RWPE1 (cell line): ENCODE results near the gene FLVCR2.
A peak's percentile ranks its signal among the peaks of the same experiment; 100 is the strongest.

Experiments
- CTCF ChIA-PET: fragments of 350-600 bp; sonication (Branson Sonifier 250); formaldehyde crosslinking; extraction: SDS; loops from one replicate; lab custom pipeline; 2021; lab: Yijun Ruan, JAX
- POLR2A ChIA-PET: fragments of 400-600 bp; formaldehyde crosslinking; extraction: SDS; loops from one replicate; lab custom pipeline; 2020; ENCODE audit warnings: antibody characterized with exemption; ENCODE audit not compliant: low non-redundant PET; lab: Yijun Ruan, JAX
- DNase-seq: peaks from one replicate; pipeline ENCODE4 v3.0.0; 2012; ENCODE audit warnings: low spot score
- H3K27ac ChIP-seq: fragments of 450-650 bp; 2 replicates; pipeline ENCODE4 v1.5.1; 2017
- TF ChIP-seq, protein P1 (sequence below): fragments of 450-650 bp; conservative IDR thresholded peaks from 2 replicates; pipeline ENCODE4 v1.5.1; 2017; ENCODE audit warnings: low read depth, mild to moderate bottlenecking

The FLVCR2 gene

DNA sequence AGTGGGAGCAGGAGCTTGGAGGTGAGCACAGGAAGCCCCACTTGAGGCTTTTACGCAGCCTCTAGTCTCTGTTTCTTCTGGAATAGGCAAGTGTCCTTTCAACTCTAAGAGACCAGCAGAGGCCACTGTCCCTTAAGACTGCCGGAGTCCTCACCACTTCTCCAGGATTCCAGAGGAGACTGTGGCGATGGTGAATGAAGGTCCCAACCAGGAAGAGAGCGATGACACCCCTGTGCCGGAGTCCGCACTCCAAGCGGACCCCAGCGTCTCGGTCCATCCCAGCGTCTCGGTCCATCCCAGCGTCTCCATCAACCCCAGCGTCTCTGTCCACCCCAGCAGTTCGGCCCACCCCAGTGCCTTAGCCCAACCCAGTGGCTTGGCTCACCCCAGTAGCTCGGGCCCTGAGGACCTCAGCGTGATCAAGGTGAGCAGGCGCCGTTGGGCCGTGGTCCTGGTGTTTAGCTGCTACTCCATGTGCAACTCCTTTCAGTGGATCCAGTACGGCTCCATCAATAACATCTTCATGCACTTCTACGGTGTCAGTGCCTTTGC lies 442 bp downstream of the FLVCR2 start:
- H3K27ac ChIP-seq: peak overlapping the region; percentile 85
- TF ChIP-seq, protein P1, sequence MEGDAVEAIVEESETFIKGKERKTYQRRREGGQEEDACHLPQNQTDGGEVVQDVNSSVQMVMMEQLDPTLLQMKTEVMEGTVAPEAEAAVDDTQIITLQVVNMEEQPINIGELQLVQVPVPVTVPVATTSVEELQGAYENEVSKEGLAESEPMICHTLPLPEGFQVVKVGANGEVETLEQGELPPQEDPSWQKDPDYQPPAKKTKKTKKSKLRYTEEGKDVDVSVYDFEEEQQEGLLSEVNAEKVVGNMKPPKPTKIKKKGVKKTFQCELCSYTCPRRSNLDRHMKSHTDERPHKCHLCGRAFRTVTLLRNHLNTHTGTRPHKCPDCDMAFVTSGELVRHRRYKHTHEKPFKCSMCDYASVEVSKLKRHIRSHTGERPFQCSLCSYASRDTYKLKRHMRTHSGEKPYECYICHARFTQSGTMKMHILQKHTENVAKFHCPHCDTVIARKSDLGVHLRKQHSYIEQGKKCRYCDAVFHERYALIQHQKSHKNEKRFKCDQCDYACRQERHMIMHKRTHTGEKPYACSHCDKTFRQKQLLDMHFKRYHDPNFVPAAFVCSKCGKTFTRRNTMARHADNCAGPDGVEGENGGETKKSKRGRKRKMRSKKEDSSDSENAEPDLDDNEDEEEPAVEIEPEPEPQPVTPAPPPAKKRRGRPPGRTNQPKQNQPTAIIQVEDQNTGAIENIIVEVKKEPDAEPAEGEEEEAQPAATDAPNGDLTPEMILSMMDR: no peak
- ChIA-PET POLR2A (no interaction called here), CTCF (interaction anchor here (0.6 to 8.9 kb wide), 6 partner anchors 9 to 419 kb away, joined by 3 to 162 read pairs (median 4); no protein-coding TSS in a partner anchor)
- no peak for DNase-seq

DNA sequence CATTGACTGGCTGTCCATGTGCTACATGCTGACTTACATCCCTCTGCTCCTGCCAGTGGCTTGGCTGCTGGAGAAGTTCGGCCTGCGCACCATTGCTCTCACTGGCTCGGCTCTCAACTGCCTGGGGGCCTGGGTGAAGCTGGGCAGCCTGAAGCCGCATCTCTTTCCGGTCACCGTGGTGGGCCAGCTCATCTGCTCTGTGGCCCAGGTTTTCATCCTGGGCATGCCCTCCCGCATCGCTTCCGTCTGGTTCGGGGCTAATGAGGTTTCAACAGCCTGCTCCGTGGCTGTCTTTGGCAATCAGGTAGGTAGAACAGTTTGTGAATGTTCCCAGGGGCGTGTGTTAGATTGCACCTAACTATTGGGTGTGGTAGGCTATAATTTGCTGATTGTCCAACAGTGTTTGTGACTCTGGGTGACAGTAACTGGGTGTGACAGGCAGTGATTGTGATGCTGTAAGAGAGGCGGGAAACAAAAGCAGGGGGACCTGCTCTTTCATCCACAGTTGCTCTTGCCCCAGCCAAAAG lies 981 bp downstream of the FLVCR2 start:
- H3K27ac ChIP-seq: peak overlapping the region; percentile 85; the same call in 1 of the 2 replicates
- CTCF ChIA-PET: interaction anchor here (0.7 to 8.9 kb wide), 2 partner anchors 72 to 641 kb away, joined by 3 to 162 read pairs; no protein-coding TSS in a partner anchor
- no peak for DNase-seq
- POLR2A ChIA-PET: no interaction called here
- TF ChIP-seq, protein P1: no peak

DNA sequence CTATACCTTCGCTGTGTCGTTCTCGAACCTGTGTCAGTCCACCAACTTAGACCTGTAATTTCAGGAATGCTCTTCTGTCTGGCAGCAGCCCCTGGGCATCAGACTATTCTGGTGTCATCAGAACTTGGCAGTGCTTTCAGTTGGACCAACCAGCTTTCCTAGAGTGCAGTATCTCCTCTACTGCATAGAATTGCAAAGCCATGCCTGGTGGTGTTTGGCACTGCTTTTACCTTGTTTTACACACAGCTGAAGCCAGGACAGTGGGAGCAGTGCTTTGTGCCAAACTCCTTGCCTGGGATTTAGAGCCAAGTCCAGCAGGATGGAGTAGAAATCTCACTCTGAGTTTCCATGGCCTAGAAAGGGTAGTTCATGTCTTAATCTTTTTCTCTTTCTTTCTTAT lies 1.5 kb downstream of the FLVCR2 start:
- POLR2A ChIA-PET: no interaction called here
- CTCF ChIA-PET: interaction anchor here (0.5 to 8.9 kb wide), 4 partner anchors 72 to 642 kb away, joined by 3 to 162 read pairs (median 4); partner anchors contain the start of gene TTLL5
- DNase-seq: no peak
- no peak overlapping the region for H3K27ac ChIP-seq
- TF ChIP-seq, protein P1: no peak

DNA sequence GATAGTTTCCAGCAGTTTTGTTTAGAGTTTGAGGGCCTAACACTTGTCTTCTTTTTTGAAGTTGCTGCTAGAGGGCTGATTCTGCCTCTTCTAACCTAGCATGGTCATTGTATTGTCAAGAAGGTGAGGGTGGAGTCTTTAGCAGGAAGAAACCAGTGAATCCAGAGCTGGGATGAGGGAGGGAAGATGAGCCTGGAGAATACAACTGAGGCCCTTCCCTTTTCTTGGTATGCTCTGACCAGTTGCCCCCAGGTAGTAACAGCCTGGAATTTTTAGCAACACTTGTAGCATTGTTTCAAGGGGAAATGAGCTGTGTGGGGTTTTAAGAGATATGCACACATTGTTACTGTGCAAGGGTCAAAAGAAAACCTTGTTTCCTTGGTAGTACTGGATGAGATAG lies 9.0 kb downstream of the FLVCR2 start:
- no peak for DNase-seq
- ChIA-PET CTCF (interaction anchor here (0.6 to 1.5 kb wide), 3 partner anchors 9 to 914 kb away, joined by 3 to 4 read pairs (median 3); partner anchors contain the start of gene FLVCR2), POLR2A (no interaction called here)
- no peak overlapping the region for H3K27ac ChIP-seq
- TF ChIP-seq, protein P1: no peak

DNA sequence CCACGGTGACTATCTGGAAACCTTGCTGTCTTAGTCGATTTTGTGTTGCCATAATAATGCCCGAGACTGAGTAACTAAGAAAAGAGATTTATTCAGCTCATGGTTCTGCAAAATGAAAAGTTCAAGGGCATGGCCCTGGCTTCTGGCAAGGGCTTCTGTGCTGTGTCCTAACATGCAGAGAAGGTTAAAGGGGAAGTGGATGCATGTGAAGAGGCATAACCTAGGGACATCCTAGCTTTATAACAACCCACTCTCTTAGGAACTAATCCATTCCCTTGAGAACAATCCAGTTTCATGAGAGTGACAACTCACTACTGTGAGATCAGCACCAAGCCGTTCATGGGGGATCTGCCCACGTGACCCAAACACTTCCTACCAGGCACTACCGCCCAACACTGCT lies 11.5 kb downstream of the FLVCR2 start:
- POLR2A ChIA-PET: no interaction called here
- no peak for DNase-seq
- CTCF ChIA-PET: interaction anchor here (0.6 kb wide), 1 partner anchor 342 kb away, joined by 3 read pairs; no protein-coding TSS in a partner anchor
- no peak overlapping the region for H3K27ac ChIP-seq
- TF ChIP-seq, protein P1: no peak

DNA sequence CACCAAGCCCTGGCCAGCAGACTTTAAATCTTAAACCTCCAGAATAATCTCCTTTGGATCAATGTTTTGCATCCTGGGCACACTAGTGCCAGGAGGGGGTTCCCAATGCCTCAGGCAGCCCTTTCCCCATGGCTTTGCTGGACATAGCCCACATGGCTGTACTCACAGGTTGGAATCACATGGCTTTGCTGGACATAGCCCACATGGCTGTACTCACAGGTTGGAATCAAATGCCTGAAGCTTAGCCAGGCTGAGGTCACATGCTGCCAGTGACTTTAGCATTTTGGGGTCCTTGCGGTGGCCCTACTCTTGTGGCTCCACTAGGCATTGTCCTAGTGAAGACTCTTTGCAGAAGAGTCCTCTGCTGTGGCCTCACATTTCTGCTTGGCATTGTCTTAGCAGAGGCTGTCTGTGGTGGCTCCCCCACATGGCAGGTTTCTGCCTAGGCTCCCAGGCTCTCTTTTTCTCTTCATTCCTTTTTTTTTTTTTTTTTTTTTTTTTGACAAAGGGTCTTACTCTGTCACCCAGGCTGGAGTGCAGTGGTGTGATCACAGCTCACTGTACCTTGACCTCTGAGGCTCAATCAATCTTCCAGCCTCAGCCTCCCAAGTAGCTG lies 13.0 kb downstream of the FLVCR2 start:
- H3K27ac ChIP-seq: no peak overlapping the region
- no peak for DNase-seq
- TF ChIP-seq, protein P1: no peak
- CTCF ChIA-PET: no interaction called here
- POLR2A ChIA-PET: no interaction called here
